CD4-positive, alpha-beta T cell treated with Interleukin-17A for 1 hour (primary cell): ENCODE results near the gene PDE4D.
"Not testable (repeated sequence)": the region's sequence is repeated elsewhere in the genome, so short reads cannot be mapped to it uniquely, and the experiment has no call there.

Source experiments
- DNase-seq: peaks from one replicate; pipeline ENCODE4 v3.0.0-alpha.2; 2020

Gene PDE4D

DNA sequence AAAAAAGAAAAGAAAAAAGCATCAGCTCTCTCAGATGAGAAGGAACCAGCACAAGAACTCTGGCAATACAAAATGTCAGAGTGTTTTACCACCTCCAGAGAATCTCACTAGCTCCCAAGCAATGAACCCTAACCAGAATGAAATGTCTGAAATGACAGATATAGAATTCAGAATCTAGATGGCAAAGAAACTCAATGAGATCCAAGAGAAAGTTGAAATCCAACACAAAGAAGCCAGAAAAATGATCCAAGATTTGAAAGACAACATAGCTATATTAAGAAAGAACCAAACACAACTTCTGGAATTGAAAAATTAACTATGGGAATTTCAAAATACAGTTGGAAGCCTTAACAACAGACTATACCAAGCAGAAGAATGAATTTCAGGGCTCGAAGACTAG lies 396.3 kb downstream of the PDE4D start:
- DNase-seq, result no peak

DNA sequence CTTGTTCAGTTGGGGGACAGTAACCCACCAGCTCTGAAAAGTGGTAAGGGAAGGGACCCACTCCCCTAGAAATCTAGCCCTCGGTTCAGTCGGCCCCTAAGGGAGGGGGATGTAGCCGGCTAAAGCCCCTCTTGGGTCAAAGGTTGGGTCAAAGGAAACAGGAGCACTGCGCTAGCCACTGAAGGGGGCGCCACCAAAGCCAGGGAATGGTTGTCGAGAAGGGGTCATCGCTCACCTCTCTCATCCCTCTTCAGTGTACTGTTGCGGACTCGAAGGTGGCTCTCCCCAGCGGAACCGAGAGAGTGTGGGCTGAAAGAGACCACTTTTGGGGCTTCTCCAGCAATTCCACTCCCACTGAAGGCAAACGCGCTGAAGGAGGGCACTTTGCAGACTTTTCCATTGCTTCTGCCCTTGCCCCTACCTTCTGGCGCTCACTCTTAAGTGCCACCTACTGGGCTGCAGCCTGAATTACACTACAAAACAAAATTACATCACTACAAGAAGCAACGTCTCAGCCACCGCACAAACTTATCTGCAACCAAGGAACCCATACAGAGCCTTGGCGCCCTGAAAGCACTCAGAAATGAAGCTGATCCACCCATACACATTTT lies 396.9 kb downstream of the PDE4D start:
- DNase-seq, result no peak

DNA sequence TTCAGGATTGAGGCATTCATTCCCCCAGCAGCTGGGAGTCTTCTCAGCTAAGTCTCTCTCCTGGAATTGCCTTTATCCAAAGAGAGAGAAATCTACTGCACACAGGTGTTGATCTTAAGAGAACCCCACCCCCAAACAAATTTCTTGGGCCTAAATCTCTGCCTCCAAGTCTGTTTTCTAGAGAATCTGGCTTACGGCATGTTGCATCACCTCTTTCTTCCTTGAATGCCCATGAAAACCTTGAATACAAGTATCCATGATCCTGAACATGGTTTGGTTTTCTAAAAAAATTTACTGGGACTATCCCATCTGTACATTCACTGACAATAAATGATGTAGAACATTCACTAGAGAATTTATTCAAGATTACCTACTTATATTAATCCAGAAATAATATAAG lies 401.6 kb downstream of the PDE4D start:
- no peak for DNase-seq

DNA sequence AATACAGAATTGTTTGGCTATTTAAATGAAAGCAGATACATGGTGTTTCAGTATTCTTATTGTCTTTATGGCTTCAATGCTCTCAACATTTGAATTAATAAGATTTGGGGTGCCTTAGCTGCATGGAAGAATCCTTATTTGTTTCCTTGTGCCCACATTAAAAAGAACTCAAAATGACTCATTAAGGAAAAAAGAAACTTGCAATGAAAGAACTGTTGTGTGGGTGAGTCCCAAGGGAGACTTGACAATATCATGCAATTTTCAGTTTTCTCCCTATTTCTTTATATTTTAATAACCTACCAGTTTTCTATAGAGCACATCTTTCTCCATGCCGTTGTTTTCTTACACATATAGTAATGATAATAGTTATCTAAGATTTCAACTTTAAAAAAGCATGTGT lies 404.0 kb downstream of the PDE4D start:
- no peak for DNase-seq

DNA sequence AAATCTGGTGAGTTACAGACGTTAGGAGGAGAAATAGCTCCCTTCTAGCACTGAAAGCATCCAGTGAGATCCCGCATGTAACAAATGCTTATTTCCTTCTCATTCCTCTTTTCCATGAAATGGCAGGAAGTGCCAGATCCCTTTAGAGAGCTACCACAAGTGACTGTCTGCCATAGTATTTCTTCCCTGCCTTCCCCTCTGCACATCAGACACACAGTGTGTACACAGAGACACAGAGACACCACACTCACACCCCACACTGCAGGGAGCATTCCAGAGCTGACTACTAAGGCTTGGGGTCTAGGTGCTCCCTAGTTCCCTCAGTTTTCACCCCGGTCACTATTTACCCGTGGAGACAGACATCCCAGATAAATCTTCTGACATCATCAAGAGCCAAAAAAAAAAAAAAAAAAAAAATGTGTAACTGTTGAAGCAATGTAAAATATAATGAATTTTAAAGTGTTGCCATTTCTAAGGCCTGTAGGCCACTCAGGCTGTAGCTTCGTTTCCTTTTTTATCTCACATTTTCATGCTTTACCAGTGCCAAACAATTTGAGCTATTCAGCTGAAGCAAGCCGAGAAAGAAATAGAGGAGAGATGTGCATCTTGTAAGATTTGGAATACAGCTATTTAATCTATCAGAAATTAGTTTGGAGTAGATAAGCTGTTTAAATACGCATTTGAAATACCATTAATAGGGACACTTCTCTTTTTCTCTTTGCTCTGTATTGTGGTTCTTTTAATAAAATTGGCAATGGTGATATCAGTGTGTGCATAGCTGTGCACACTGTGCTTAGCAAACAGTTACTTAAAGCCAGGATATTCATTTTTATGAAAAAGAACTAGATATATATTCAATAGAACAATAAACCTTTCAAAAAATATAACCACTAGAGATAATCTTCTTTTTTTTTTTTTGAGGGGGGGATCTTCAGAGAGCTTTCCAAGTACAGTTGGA lies 405.5 kb downstream of the PDE4D start:
- DNase-seq, result no peak

DNA sequence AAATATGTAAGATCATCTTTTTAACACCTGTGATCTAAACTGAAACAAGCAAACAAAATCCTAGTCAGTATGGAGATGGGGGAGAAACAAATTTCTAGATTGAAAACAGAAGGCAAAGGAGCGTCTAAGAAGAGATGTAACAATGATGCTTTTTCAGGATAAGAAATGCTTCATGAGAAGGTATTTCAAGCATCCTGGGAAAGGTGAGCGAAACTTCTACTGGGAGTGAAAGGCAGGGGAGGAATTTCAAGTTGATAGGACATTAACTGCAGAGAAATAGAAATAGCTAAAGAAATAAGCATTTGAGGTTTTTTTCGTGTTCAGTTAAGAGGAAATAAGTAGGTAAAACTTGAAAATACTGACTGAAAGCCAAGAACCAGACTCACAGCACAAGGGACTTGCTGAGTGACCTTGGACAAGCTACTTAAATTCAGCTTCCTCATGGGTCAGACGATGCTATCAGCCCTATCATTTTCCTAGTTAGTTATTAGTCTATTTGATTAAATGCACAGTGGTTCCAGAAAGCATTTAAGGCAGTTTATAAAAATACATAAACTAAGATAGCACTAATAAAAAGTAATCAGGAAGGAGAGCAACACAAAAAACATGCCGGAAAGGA lies 406.3 kb downstream of the PDE4D start:
- DNase-seq, result no peak

DNA sequence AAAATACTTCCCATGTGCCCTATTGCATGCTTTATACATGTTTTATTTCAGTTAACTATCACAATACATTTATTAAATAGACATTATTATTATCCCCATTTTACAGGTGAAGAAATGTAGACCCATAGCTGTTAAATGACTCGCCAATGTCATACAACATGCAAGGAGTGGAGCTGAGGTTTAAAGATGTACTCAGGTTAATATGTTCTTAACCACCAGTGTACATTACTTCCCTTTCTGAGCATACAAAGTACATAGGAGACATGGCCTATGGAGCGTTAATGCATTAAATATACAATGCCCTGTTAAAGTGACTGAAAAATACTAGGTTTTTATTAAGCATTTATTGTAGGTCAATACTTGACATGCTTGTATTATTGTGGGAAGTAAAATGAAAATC lies 407.0 kb downstream of the PDE4D start:
- DNase-seq, result no peak

DNA sequence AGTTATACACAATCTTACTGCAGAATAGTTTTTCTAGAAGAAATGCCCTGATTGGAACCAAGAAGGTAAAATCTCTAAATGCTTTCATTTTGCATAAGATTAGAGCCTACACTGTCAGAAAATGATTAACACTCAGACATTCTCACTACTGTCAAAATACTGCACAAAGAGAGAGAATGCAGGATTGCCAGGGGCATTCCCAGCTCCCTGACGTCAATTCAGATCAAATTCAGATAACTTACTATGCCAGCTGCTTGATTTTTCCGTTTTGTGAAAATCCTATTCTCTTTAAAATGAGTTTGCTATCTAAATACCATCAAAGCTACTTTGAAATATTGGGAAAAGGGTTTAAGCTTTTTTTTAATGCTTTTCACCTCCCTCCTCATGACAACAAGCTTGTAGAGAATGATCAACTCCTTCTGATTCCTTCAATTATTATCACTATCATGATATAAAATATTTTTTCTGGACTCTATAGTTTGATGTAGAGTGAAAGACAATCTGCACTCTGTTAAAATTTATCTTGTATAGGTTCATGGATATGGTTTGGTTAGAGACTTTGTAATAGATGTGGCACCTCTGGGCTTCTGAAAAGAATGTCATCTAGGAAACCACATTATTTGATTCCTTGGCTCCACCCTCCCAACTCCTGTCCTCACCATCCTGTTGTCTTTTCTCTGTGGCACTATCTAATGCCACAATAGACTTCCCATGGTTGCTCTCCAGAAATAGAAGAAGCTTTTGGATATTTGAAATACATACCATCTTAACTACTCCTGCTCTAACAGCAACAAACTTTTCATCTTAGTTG lies 407.7 kb downstream of the PDE4D start:
- no peak for DNase-seq

DNA sequence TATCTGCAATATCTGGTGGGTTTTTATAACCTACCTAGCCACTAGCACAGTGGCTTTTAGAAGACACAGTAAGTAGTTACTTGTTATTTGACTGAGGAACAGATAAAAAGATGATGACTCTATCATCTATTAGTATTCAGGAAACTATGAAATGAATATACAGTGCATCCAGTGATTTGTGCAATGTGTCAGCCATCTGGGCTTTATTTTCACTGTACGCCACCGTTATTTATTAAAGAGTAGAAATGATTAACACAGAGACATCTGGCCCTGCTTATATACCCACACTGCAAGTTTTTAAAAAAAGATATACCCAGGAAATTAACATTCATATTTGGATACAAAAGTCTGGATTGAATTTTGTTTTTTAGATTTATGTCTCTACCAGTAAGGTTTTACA lies 408.4 kb downstream of the PDE4D start:
- no peak for DNase-seq

DNA sequence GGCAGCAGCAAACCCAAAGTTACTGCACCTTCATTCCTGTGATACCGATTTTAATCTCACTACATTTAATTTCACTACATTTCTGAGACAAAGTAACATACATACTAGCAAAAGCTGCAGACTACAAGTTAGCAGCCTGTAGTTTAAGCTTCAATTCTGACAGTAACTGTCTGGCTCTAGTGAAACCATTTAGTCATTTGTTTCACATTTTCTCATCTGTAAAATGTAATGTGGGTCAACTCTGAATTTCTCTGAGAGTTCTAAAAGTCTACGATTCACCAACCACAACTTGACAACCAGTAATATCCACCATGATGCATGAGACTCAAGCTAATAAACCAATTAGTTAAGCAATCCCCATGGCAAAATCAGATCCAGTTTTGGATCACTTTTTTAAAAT lies 408.9 kb downstream of the PDE4D start:
- DNase-seq, result no peak

DNA sequence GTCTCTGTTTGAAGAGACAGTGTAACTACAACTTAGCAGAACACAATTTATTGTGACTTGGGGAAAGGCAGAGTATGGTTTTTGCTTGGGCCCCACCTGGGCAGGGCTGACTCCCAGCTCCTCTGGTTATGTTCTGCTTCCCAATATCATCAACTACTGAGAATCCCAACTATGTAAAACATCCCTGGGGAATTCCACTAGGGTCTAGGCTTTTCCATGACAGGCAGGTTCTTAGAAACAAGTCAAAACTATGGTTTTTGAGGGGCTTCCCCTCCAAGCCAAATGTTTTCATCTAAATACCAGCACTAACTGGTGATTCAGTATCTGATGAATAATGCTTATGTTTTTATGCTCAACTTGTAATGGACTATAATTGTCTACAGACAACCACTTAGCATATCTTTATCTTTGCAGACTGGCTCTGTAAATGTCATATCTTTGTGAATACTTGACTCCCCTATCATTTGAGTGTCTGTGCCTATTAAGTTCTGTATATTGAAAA lies 409.5 kb downstream of the PDE4D start:
- DNase-seq, result no peak

DNA sequence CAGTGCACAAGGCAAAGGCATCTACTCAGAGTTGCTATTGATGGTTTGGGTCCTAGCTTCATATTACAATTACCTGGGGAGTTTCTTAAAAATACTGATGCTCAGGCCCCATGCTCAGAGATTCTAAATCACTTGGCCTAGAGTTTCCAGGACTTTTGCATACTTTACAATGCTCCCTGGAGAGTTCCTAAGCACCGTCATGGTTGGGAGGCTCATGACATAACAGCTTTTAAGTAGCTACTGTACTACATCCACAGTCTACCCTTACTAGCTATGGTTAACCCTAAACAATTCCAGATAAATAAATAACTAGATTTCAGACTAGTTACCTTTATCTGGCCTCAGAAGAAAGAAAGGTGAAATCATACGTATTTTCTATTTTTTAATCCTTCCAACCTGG lies 414.4 kb downstream of the PDE4D start:
- no peak for DNase-seq

DNA sequence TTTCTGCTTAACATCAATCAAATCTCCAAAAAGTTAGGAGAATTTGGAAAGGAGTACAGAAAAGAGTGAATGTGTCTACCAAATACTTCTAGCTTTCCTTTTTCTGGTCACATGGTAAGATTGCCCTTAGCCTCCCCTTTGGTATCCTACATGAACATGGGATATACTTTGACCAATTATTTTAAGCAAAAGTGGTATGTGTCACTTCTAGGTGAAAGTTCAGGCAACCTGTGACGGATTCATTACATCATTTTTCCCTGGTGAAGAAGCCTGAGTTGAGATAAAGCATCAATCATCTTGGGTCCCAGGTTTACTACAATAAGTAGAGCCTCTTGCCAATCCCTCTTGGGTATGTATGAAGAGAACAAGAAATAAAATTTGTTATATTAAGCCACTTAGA lies 419.2 kb downstream of the PDE4D start:
- no peak for DNase-seq

DNA sequence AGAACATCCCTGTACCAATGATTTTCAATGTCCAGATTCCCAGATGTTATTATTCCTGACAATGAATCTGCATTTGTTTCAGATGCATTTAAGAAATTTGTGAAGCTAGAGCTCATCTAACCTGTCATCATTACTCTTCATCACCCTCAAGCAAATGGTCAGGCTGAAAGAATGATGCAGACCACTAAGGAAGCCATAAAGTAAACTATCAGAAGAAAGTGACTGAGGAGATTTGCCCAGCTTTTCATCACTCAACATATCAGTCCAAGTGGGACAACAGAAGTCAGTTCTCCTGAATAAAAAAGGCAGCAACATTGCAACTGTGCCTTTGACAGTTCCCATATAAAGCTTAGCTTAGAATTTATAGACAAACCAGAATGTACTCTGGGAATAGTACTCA lies 419.9 kb downstream of the PDE4D start:
- no peak for DNase-seq

DNA sequence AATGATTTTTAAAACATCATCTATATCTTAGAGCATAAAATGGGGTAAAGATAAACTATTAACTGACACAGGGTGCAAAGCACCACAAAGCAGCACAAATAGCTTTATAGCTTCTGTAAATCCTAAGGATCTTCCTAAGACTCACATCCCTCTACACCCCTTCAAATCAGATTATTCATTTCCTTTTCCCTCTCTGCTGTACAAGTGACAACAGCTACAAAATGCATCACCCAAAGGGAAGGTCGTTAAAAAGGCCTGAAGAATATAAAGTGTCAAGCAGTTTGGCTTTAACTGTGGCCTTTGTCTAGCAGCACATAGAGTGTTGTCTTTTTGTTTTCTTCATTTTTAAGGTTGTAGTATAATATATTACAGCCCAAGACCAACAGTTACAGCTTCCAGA lies 422.1 kb downstream of the PDE4D start:
- no peak for DNase-seq

DNA sequence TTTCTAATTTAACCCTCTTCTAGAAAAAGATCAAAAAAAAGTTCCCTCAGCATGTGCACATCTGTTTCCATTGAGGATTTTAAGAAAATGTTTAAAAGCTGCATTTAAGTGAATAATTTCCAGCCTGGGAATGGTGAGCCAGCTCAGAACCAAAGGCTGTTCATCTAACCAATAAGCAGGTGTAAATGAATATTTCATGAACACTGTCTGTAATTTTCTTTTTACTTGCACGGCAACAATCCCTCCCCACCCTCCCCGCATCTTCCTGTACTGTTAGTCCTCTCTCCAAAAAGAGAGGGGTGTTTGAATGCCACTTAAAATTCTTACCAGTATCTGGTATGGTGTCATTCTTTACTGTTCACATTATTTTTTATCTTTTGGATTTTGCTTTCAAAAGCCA lies 425.6 kb downstream of the PDE4D start:
- no peak for DNase-seq

DNA sequence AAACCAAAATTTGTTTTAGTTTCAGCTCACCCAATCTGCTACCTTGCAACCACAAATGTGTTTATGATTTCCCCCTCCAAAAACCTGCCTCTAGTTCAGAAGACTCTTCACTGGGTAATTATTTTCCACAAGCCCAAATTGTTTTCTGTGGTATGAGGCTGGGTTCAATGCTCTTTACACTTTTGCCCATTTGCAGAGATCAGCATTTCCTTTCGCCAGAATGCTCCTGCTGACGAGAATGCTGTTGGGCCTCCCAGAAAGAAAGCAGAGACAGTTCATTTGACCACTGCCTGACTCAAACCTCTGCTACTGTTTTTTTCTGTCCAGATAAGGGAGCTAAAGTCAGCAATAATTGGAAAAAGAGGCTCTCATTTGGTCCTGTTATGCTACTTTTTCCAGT lies 427.3 kb downstream of the PDE4D start:
- DNase-seq, result no peak

DNA sequence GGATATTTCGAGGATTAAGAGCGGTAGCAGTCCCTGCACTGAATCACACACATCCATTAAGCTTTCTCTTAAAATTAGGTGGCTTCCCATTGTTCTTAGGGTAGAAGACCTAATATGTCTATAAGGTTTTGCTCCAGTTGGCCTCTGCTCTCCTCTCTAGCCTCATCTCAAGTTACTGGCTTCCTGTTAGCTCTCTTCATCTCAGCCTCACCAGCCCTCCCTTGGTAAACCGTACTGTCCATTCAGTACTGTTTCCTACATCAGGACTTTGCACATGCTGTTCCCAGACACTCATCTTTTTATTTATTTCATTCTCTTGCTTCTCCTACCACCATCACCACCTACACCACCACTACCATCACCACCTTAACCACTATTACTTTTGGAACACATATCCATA lies 428.6 kb downstream of the PDE4D start:
- DNase-seq, result no peak

DNA sequence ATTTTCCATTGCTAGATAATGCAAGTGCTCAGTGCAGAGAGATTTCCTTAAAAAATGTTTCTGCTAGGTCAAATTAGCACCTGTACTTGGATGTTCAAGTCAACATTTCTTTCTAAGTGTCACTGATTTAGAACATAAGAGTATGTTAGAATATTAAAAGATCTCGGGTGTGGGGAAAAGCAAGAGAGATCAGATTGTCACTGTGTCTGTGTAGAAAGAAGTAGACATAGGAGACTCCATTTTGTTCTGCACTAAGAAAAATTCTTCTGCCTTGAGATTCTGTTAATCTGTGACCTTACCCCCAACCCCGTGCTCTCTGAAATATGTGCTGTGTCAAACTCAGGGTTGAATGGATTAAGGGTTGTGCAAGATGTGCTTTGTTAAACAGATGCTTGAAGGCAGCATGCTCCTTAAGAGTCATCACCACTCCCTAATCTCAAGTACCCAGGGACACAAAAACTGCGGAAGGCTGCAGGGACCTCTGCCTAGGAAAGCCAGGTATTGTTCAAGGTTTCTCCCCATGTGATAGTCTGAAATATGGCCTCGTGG lies 429.8 kb downstream of the PDE4D start:
- not testable (repeated sequence) for DNase-seq

DNA sequence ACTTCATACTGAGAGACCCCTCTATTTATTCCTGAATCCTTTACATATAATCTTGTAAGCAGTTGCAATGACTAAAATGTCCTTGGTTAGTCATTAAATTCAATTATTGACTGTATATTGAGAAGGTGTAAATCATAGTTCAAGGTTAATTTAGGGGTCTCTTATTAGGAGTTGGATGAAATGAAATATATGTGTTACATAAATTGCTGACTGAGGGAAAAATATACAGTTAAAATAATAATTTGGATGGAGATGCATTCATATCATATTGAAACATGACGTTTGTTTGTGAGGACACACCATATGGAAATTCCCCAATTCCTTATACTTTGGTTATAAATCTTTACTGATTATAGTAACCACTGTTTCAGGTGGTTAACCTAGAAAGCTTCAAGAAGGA lies 430.6 kb downstream of the PDE4D start:
- no peak for DNase-seq

DNA sequence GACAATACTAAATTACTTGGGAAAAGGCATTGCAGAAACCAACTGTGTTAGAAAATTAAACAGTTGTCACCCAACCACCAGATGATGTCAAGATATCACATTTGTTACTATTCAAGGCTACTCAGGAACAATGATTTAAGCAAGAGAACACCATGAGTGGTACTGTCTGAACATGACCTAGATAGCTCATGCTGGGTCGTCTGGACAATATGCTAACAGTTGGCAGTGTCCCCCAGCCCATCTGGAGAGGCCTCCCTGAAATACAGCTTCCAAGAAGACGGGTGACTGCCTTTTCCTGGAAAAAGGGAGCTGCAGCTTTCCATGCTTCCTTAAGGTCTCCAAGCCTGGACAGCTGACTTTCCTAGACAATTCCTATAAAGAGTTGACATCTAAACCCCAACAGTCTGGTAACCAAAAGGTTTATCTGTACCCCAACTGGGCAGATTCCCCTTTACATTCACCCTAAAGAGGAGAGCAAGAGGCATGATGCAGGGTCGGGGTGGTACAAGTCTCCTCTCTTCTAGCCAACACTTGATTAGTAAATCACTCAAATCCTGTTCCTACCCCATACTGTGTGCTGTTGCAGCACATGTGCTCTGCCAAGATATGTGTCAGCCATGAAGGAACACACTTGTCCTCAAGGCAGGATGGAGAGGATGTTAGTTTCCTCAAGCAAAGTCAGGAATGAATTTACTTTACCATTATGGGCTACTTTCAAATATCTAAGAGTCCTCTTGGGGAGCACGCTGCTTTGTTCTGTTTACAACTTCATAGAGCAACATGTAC lies 433.0 kb downstream of the PDE4D start:
- DNase-seq, result no peak
